Naive B cell (primary cell): ENCODE data around the gene OSM. TPM values are rescaled to one million over a fixed set of nuclear protein-coding genes. Genes with fewer than 3 reads are reported as not detected.
"Not testable (repeated sequence)": the region's sequence is repeated elsewhere in the genome, so short reads cannot be mapped to it uniquely, and the experiment has no call there.

ENCODE experiments used
- ATAC-seq, 2 donors: fragments of 150-1000 bp; cut with Tn5 transposase; 2 replicates each; pipeline ENCODE4 v1.10.0; 2021; ENCODE audit warnings: low read depth in 2 of 2, mild to moderate bottlenecking in 2 of 2, moderate library complexity in 2 of 2
- DNase-seq: peaks from one replicate; pipeline ENCODE4 v3.0.0; 2022
- H3K27ac Mint-ChIP-seq, 6 donors: one replicate each; pipeline ENCODE4 v1.8.0; 2020 to 2022; ENCODE audit warnings: mild to moderate bottlenecking in 6 of 6, mixed read lengths in 6 of 6, moderate library complexity in 5 of 6, inconsistent platforms in 2 of 6
- H3K27me3 Mint-ChIP-seq, 3 donors: one replicate each; pipeline ENCODE4 v1.8.0; 2021 to 2022; ENCODE audit warnings: mixed read lengths in 3 of 3, mild to moderate bottlenecking in 1 of 3
- H3K36me3 Mint-ChIP-seq, 2 donors: one replicate each; pipeline ENCODE4 v1.8.0; 2020 to 2022; ENCODE audit warnings: mixed read lengths in 2 of 2, inconsistent platforms in 1 of 2, mild to moderate bottlenecking in 1 of 2
- H3K4me1 Mint-ChIP-seq, 3 donors: one replicate each; pipeline ENCODE4 v1.8.0; 2020 to 2022; ENCODE audit warnings: mixed read lengths in 3 of 3, inconsistent platforms in 1 of 3, mild to moderate bottlenecking in 1 of 3, moderate library complexity in 1 of 3
- H3K4me3 Mint-ChIP-seq, 8 donors: one replicate each; pipeline ENCODE4 v1.8.0; 2020 to 2022; ENCODE audit warnings: mild to moderate bottlenecking in 8 of 8, mixed read lengths in 8 of 8, moderate library complexity in 8 of 8, inconsistent platforms in 2 of 8
- H3K9me3 Mint-ChIP-seq, 7 donors: one replicate each; pipeline ENCODE4 v1.8.0; 2020 to 2022; ENCODE audit warnings: mixed read lengths in 7 of 7, mild to moderate bottlenecking in 5 of 7, inconsistent platforms in 2 of 7, moderate library complexity in 1 of 7
- polyA plus RNA-seq, 6 donors: library from polyadenylated mRNA; unstranded; fragments of 300-500 nt; fragmentation: Illumina TruSeq; gene quantifications; one replicate each; pipeline ENCODE4 v1.2.3, GENCODE V29; 2021; ENCODE audit warnings: low read depth in 6 of 6

The OSM gene
- polyA plus RNA-seq, 6 donors from 2014 or later = 0.66 to 4.7 (median 1.3) TPM

DNA sequence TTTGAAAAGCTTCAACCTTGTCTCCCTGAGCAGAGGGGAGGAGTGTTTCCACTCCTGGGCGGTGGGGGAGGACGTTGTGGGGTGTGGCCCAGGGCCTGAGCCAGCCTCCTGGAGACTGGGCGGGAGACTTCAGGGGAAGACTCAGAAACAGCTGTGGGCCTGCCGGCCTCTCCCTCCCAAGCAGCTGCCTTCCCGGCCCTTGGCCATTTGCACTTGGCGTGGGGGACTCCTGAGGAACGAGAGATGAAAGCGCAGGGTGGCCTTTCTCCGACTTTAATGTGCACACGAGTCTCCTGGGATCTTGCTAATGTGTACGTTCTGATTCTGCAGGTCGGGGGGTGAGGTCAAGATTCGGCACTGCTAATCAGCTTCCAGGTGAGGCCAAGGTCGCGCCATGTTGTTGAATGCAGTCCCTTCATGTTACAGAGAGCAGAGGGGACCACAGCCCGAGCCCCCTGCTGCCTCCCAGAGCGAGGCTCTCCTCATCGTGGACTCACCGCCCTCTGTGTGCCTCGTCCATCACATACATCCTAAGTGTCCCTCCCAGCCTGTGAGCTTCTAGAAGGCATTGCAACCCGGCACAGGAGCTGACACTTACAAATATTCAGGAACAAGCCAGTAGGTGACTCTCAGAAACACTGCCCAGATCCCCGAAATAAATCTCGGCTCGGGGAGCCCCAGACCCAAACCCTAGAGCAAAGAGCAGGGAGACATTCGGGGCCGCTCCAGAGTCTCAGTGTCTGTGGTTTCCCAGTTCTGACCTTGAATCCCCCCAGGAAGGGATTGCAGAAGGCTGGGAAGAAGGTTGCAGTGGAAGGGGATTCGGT lies 27.8 kb downstream of the OSM start:
- Mint-ChIP-seq H3K27me3 (peaks cover 0 to under 1% (median 0%) of the 10 kb centered on the region in 3 donors), H3K36me3 (no peaks in the 10 kb centered on the region), H3K4me3 (no peak overlapping the region), H3K9me3 (no peaks in the 10 kb centered on the region), H3K27ac (no peak overlapping the region), H3K4me1 (peaks cover 7 to 10% (median 7%) of the 10 kb centered on the region in 3 donors)
- ATAC-seq = no peak
- no peak for DNase-seq

DNA sequence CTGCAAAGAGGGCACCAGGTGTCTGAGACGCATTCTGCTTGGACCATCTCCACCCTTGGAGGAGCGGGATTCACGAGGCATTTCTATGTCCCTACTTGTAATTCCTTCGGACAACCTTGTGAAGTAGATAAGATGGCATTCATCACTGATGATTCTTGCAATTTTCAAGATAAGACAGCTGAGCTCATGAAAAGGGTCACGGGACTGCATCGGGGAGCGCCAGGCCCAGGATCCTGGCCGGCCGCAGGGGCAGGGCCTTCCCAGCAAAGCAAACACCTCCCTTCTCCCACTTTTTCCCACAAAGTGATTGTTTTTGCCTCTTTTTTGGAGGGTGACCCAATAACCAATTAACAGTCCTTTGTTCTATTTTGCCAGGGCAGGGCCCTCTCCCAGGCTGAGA lies 28.5 kb downstream of the OSM start:
- ATAC-seq = no peak
- no peaks in the 10 kb centered on the region for H3K27me3 Mint-ChIP-seq
- no peak overlapping the region for H3K27ac Mint-ChIP-seq

GRCh38 chr22:30236875-30237274 lies 29.8 kb downstream of the OSM start:
- no peak for ATAC-seq
- Mint-ChIP-seq H3K9me3 (no peaks in the 10 kb centered on the region), H3K27me3 (peaks cover 0 to 3% (median 0%) of the 10 kb centered on the region in 3 donors), H3K27ac (peak overlapping the region in 1 of 6 donors; percentile 10), H3K36me3 (no peaks in the 10 kb centered on the region), H3K4me1 (peaks cover 7 to 10% (median 7%) of the 10 kb centered on the region in 3 donors), H3K4me3 (no peak overlapping the region)
- no peak for DNase-seq

More for the DNA sequence above, 28.5 kb downstream of the OSM start:
- H3K4me3 Mint-ChIP-seq = no peak overlapping the region
- no peaks in the 10 kb centered on the region for H3K36me3 Mint-ChIP-seq
- H3K4me1 Mint-ChIP-seq = peaks cover 7 to 10% (median 7%) of the 10 kb centered on the region in 3 donors
- DNase-seq = no peak
- H3K9me3 Mint-ChIP-seq = no peaks in the 10 kb centered on the region

DNA sequence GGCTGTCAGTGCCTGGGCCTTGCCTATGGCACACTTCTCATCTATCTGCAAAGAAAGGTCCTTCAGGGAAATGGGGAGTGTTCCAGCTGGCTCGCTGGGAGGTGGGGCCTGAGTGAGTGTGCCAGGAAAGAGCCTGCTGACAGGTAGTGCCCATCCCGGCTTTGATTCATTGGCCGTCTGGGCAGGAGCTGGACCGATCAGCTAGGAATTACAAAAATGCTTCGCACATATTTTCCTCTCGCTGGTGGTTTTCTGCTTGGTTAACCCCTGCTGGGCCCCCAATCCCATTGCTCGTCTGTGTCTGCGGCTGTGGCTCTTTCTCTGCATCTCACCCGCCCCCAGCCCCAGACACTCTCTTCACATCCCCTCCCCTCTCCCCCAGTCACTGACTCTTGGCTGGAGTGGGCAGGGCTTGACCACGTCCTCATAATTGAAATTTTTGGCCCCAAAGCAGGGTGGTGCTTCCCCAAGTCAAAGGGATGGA lies 30.9 kb downstream of the OSM start:
- no peaks in the 10 kb centered on the region for H3K9me3 Mint-ChIP-seq
- ATAC-seq = no peak
- H3K27me3 Mint-ChIP-seq = peaks cover 0 to 7% (median 0%) of the 10 kb centered on the region in 3 donors
- no peak overlapping the region for H3K27ac Mint-ChIP-seq
- H3K4me3 Mint-ChIP-seq = no peak overlapping the region
- H3K4me1 Mint-ChIP-seq = peaks cover 3% of the 10 kb centered on the region in 3 donors
- no peaks in the 10 kb centered on the region for H3K36me3 Mint-ChIP-seq
- no peak for DNase-seq

- H3K27me3 Mint-ChIP-seq = peaks cover 0 to 7% (median 0%) of the 10 kb centered on the region in 3 donors
- H3K9me3 Mint-ChIP-seq = no peaks in the 10 kb centered on the region
- DNase-seq = no peak
- no peak for ATAC-seq
- H3K27ac Mint-ChIP-seq = no peak overlapping the region
- peaks cover 0 to 3% (median 0%) of the 10 kb centered on the region in 3 donors for H3K4me1 Mint-ChIP-seq
- H3K36me3 Mint-ChIP-seq = no peaks in the 10 kb centered on the region
- H3K4me3 Mint-ChIP-seq = no peak overlapping the region
Observed at GRCh38 chr22:30234786-30235470, 31.7 kb downstream of the OSM start.

GRCh38 chr22:30234325-30234724 lies 32.3 kb downstream of the OSM start:
- not testable (repeated sequence) for H3K36me3 Mint-ChIP-seq, DNase-seq, H3K4me3 Mint-ChIP-seq, H3K4me1 Mint-ChIP-seq, H3K9me3 Mint-ChIP-seq, H3K27ac Mint-ChIP-seq, H3K27me3 Mint-ChIP-seq, ATAC-seq

DNA sequence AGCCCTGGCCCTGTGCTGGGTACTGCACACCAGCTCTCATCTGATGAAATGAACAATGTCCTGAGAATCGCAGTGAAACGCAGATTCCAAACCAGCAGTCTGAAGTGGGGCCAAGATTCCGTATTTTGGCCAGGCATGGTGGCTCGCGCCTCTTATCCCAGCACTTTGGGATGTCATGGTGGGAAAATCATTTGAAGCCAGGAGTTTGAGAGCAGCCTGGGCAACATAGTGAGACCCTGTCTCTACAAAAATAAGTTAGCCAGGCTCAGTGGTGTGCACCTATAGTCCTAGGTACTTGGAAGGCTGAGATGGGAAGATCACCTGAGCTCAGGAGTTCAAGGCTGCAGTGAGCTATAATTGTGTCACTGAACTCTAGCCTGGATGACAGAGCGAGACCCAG lies 33.1 kb downstream of the OSM start:
- no peak overlapping the region for H3K4me3 Mint-ChIP-seq
- DNase-seq (no peak), ATAC-seq (no peak)
- no peaks in the 10 kb centered on the region for H3K36me3 Mint-ChIP-seq
- H3K9me3 Mint-ChIP-seq = no peaks in the 10 kb centered on the region
- H3K27ac Mint-ChIP-seq = no peak overlapping the region
- peaks cover 0 to 3% (median 0%) of the 10 kb centered on the region in 3 donors for H3K4me1 Mint-ChIP-seq
- H3K27me3 Mint-ChIP-seq = peaks cover 0 to 7% (median 0%) of the 10 kb centered on the region in 3 donors

- no peak for DNase-seq
- Mint-ChIP-seq H3K9me3 (no peaks in the 10 kb centered on the region), H3K36me3 (no peaks in the 10 kb centered on the region), H3K4me1 (peaks cover 0 to 3% (median 0%) of the 10 kb centered on the region in 3 donors), H3K27ac (no peak overlapping the region), H3K4me3 (peak overlapping the region in 1 of 8 donors; percentile 29), H3K27me3 (peaks cover 0 to 10% (median 0%) of the 10 kb centered on the region in 3 donors)
- no peak for ATAC-seq
Observed at GRCh38 chr22:30232716-30233218, 33.9 kb downstream of the OSM start.

GRCh38 chr22:30230787-30231461 lies 35.7 kb downstream of the OSM start:
- H3K9me3 Mint-ChIP-seq = no peaks in the 10 kb centered on the region
- ATAC-seq (no peak), DNase-seq (no peak)
- H3K4me3 Mint-ChIP-seq = no peak overlapping the region
- no peaks in the 10 kb centered on the region for H3K36me3 Mint-ChIP-seq
- peaks cover 0 to 10% (median 9%) of the 10 kb centered on the region in 3 donors for H3K27me3 Mint-ChIP-seq
- H3K27ac Mint-ChIP-seq = peak overlapping the region in 1 of 6 donors; percentile 62
- H3K4me1 Mint-ChIP-seq = peaks cover 0 to 3% (median 0%) of the 10 kb centered on the region in 3 donors

DNA sequence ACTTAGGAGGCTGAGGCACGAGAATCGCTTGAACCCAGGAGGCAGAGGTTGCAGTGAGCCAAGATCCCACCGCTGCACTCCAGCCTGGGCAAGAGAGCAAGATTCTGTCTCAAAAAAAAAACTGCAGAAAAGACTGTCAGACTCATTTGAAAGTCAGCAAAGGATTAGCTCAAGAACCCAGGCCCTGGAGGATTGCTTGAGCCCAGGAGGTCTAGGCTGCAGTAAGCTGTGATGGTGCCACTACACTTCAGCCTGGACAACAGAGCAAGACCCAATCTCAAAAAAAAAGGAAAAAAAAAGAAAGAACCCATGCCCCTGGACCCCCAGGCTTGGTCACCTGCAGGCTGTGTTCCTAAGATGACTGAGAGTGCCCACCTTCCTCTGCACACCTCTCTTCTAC lies 36.3 kb downstream of the OSM start:
- H3K36me3 Mint-ChIP-seq = no peaks in the 10 kb centered on the region
- peaks cover 0 to 3% (median 3%) of the 10 kb centered on the region in 3 donors for H3K4me1 Mint-ChIP-seq

DNA sequence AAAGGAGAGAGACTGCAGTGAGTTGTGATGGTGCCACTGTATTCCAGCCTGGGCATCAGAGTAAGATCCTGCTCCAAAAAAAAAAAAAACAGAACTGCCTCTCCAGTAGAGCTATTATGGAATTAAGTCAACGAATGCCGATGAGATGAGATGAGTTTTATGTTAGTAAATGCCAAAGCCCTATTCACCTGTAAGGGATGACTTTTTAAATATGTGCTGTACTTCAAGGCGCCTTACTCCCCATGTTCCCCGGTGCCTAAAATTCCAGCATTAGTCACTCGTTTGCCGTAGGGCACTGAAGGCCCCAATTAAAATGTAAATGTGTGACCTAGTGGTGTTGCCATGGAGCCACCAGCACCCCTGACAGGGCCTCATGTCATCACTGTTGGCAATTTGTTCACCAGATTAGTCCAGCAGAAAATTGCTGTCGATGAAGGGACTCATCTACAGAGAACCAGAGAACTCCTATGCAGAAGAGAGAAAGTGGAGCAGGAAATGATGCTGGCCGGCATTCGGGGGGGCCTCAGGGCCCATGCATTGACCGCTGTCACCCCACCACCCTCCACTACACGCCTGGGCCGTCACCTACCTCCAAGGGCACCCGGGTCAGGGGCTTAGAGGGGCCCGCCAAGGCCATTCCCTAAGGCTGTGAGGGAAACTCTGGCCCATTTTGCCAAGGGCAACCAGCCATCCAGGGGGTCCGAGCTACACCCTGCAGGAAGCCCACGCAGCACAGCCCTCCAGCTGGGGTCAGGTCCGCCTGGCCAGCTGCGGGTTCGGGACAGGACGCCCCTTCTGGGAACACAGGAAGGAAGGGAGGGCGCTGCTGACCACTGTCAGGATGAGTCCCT lies 37.9 kb downstream of the OSM start:
- Mint-ChIP-seq H3K27ac (peak overlapping the region in 1 of 6 donors; percentile 78), H3K4me1 (peaks cover 0 to 16% (median 3%) of the 10 kb centered on the region in 3 donors), H3K4me3 (no peak overlapping the region), H3K9me3 (no peaks in the 10 kb centered on the region), H3K36me3 (no peaks in the 10 kb centered on the region), H3K27me3 (peaks cover 0 to 16% (median 10%) of the 10 kb centered on the region in 3 donors)
- no peak for ATAC-seq
- no peak for DNase-seq

More for the DNA sequence above, 36.3 kb downstream of the OSM start:
- no peak for ATAC-seq
- DNase-seq = no peak
- Mint-ChIP-seq H3K27me3 (peaks cover 0 to 11% (median 10%) of the 10 kb centered on the region in 3 donors), H3K27ac (peak overlapping the region in 1 of 6 donors; percentile 62), H3K4me3 (no peak overlapping the region), H3K9me3 (no peaks in the 10 kb centered on the region)

DNA sequence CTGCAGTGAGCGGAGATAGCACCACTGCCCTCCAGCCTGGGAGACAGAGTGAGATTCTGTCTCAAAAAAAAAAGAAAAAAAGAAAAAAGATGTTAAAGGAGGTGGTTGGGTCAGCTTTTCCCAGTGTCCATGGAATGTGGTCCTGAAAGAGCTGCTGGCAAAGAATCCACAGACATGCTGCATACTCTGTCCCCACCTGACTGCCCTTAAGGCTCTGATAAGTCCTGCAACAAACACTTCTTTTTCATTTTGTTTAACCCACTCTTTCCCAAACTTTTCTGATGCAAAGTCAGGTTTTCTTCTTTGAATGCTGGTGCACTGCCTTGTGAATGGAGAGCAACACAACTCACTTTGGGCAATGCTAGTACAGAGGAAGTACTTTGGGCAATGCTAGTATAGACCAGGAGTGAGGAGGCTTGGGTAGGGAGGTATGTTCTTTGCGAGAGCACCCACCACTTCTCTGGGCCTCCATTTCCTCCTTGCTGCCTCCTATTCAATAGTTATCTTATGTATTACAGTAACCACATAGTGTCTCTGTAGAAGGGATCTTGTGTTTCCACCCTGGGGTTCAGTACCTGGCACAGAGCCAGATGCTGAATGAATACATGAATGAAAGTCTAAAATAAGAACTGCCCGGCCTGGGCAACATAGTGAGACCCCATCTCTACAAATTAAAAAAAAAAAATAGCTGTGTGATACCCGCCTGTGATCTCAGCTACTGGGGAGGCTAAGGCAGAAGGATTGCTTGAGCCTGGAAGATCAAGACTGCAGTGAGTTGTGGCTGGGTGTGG lies 39.0 kb downstream of the OSM start:
- ATAC-seq (no peak), DNase-seq (no peak)
- peak overlapping the region in 1 of 6 donors; percentile 87 for H3K27ac Mint-ChIP-seq
- H3K27me3 Mint-ChIP-seq = peaks cover 0 to 16% (median 10%) of the 10 kb centered on the region in 3 donors
- H3K4me3 Mint-ChIP-seq = no peak overlapping the region
- no peaks in the 10 kb centered on the region for H3K36me3 Mint-ChIP-seq
- H3K4me1 Mint-ChIP-seq = peaks cover 0 to 26% (median 3%) of the 10 kb centered on the region in 3 donors
- no peaks in the 10 kb centered on the region for H3K9me3 Mint-ChIP-seq
